Caco-2 (cell line): Measurements from ENCODE around the gene C2CD3. TPM values are rescaled to one million over a fixed set of nuclear protein-coding genes. Genes with fewer than 3 reads are reported as not detected.
A peak's percentile ranks its signal among the peaks of the same experiment; 100 is the strongest.

Experiments used
- Bru-seq: library from RNA; stranded (reverse); fragments of 400-500 nt; gene quantifications from one replicate; lab custom pipeline; 2021; lab: Mats Ljungman, UMichigan
- BruChase-seq, 2 experiments: library from RNA; stranded (reverse); fragments of 400-500 nt; gene quantifications; one replicate each; lab custom pipeline; 2021; lab: Mats Ljungman, UMichigan
- BruUV-seq: library from RNA; stranded (reverse); fragments of 400-500 nt; replicated peaks from 2 replicates; lab custom pipeline; 2021; lab: Mats Ljungman, UMichigan
- CTCF ChIA-PET: fragments of 300-600 bp; sonication (Branson Sonifier 250); formaldehyde crosslinking; loops from one replicate; lab custom pipeline; 2022; ENCODE audit warnings: antibody characterized with exemption; lab: Charles Lee
- POLR2A ChIA-PET: fragments of 300-600 bp; sonication (Branson Sonifier 250); formaldehyde crosslinking; loops from one replicate; lab custom pipeline; 2022; ENCODE audit warnings: antibody characterized with exemption; lab: Charles Lee
- DNase-seq, 2 experiments: peaks; one replicate each; pipeline versions ENCODE4 v3.0.0 to v3.0.0-alpha.2; 2020 to 2022
- H3K27me3 ChIP-seq: replicated peaks from 2 replicates; pipeline ENCODE4 v1.6.0; 2011; ENCODE audit warnings: low read length; ENCODE audit not compliant: control insufficient read depth, insufficient read depth
- H3K36me3 ChIP-seq: 2 replicates; pipeline ENCODE4 v1.5.1; 2011; ENCODE audit warnings: low read length; ENCODE audit not compliant: control insufficient read depth, insufficient read depth
- H3K4me1 ChIP-seq: fragments of 250-450 bp; sonication (Bioruptor Pico); 2 replicates; pipeline ENCODE4 v1.5.1; 2020; ENCODE audit warnings: mild to moderate bottlenecking
- H3K4me3 ChIP-seq: 2 replicates; pipeline ENCODE4 v1.5.1; 2011; ENCODE audit warnings: low read depth, mild to moderate bottlenecking, control low read depth, low read length
- H3K9me3 ChIP-seq: fragments of 250-450 bp; sonication (Bioruptor Pico); 2 replicates; pipeline ENCODE4 v1.5.1; 2020; ENCODE audit warnings: mild to moderate bottlenecking, moderate library complexity
- H3K27ac Mint-ChIP-seq: one replicate; pipeline ENCODE4 v1.8.0; 2022; ENCODE audit warnings: mixed read lengths; ENCODE audit not compliant: unreplicated experiment
- H3K27me3 Mint-ChIP-seq: one replicate; pipeline ENCODE4 v1.8.0; 2022; ENCODE audit warnings: mixed read lengths; ENCODE audit not compliant: insufficient read depth, unreplicated experiment
- H3K36me3 Mint-ChIP-seq: one replicate; pipeline ENCODE4 v1.8.0; 2022; ENCODE audit warnings: mild to moderate bottlenecking, mixed read lengths; ENCODE audit not compliant: insufficient read depth, unreplicated experiment
- H3K4me1 Mint-ChIP-seq: one replicate; pipeline ENCODE4 v1.8.0; 2022; ENCODE audit warnings: low read depth, mixed read lengths; ENCODE audit not compliant: unreplicated experiment
- H3K4me3 Mint-ChIP-seq: one replicate; pipeline ENCODE4 v1.8.0; 2022; ENCODE audit warnings: mild to moderate bottlenecking, moderate library complexity, mixed read lengths; ENCODE audit not compliant: unreplicated experiment
- H3K9me3 Mint-ChIP-seq: one replicate; pipeline ENCODE4 v1.8.0; 2022; ENCODE audit warnings: mixed read lengths; ENCODE audit not compliant: unreplicated experiment
- CTCF ChIP-seq, 2 experiments: fragments of 200-600 bp in 1 of 2; IDR thresholded peaks; 1 replicate in 1 of 2; 2 replicates in 1 of 2; pipeline versions ENCODE4 v1.5.1 to v1.8.0; 2011 to 2022; ENCODE audit warnings: antibody characterized with exemption in 1 of 2, control low read depth in 1 of 2, inconsistent platforms in 1 of 2, low read depth in 1 of 2, low read length in 1 of 2, mild to moderate bottlenecking in 1 of 2, moderate library complexity in 1 of 2; ENCODE audit not compliant: insufficient read depth in 1 of 2, severe bottlenecking in 1 of 2, unreplicated experiment in 1 of 2
- intact Hi-C: fragments of 100-400 bp; cut with micrococcal nuclease; formaldehyde crosslinking; loops from one replicate; pipeline ENCODE4 v1.10.0; 2022; ENCODE audit not compliant: unreplicated experiment
- long read RNA-seq: library from polyadenylated mRNA; stranded (forward); transcript quantifications from one replicate; pipeline ENCODE4 v2.0.0, GENCODE V29; 2022
- total RNA-seq: library from RNA; stranded (reverse); gene quantifications from 2 replicates; pipeline ENCODE4 v1.2.3, GENCODE V29; 2022

Gene C2CD3
- total RNA-seq (47.0 and 47.5 TPM in 2 replicates), Bru-seq, nascent RNA (percentile 73 among the genes with signal in this experiment), BruChase-seq, experiment 1, labeled RNA remaining after a 2-hour chase (percentile 72 among the genes with signal in this experiment), BruChase-seq, experiment 2, labeled RNA remaining after a 6-hour chase (percentile 73 among the genes with signal in this experiment)
- long read RNA-seq, full-length matches to known transcripts, result 1 of 35 reads
- long read RNA-seq, partial matches to known transcripts, result 4 of 35 reads
- long read RNA-seq, other reads (novel, unspliced or antisense), result 30 of 35 reads

GRCh38 chr11:74170694-74171629 is at the start of gene C2CD3, which contains the start of gene PPME1:
TSS of gene C2CD3 (minus strand) at chr11:74171002. CDS start at chr11:74170792, 210 bp downstream.
TSS of gene PPME1 (plus strand) at chr11:74171289. CDS start at chr11:74171422, 133 bp downstream.
- H3K4me1 ChIP-seq, result peaks cover 32% of the 10 kb centered on the region
- H3K4me1 Mint-ChIP-seq, result peaks cover 6% of the 10 kb centered on the region
- peak; percentile 100 for DNase-seq
- H3K9me3 Mint-ChIP-seq, result no peaks in the 10 kb centered on the region
- peaks cover 1% of the 10 kb centered on the region for H3K36me3 ChIP-seq
- ChIA-PET POLR2A (interaction anchor here (0.6 to 3.4 kb wide), 15 partner anchors 12 to 606 kb away, joined by 3 to 42 read pairs (median 6); partner anchors contain the start of genes LIPT2, PGM2L1 and UCP2), CTCF (interaction anchor here (0.6 to 1.9 kb wide), 22 partner anchors 13 to 428 kb away, joined by 3 to 15 read pairs (median 4); partner anchors contain the start of gene UCP2)
- H3K4me3 ChIP-seq, result peak within 1 kb of the TSS; percentile 75
- no peaks in the 10 kb centered on the region for H3K27me3 ChIP-seq
- no TSS peak for BruUV-seq
- peak; percentile 59 to 63 for TF ChIP-seq CTCF (IDR thresholded peaks at IDR 0.05; ENCODE audit: insufficient read depth in 1 of 2, low read depth in 1 of 2, low read length in 1 of 2, severe bottlenecking in 1 of 2, unreplicated experiment in 1 of 2)
- H3K27me3 Mint-ChIP-seq, result no peaks in the 10 kb centered on the region
- H3K9me3 ChIP-seq, result no peaks in the 10 kb centered on the region
- intact Hi-C loops, result loop anchor here (1.0 to 5.0 kb wide), 7 partner anchors 33 to 294 kb away; partner anchors contain the start of genes COA4 and PAAF1
- H3K4me3 Mint-ChIP-seq, result no peak within 1 kb of the TSS
- no peak within 1 kb of the TSS for H3K27ac Mint-ChIP-seq
- H3K36me3 Mint-ChIP-seq, result peaks cover 5% of the 10 kb centered on the region

- H3K36me3 Mint-ChIP-seq, result peaks cover 24% of the 10 kb centered on the region
- H3K27me3 ChIP-seq, result no peaks in the 10 kb centered on the region
- peaks cover 8% of the 10 kb centered on the region for H3K4me1 Mint-ChIP-seq
- H3K9me3 Mint-ChIP-seq, result peaks cover 10% of the 10 kb centered on the region
- no peak overlapping the region for H3K4me3 ChIP-seq
- no peaks in the 10 kb centered on the region for H3K27me3 Mint-ChIP-seq
- peak in 1 of 2 experiments; percentile 25 for DNase-seq
- ChIA-PET POLR2A (interaction anchor here (1.3 kb wide), 1 partner anchor 50 kb away, joined by 14 read pairs; the partner anchor contains the start of genes C2CD3 and PPME1), CTCF (no interaction called here)
- no peak for TF ChIP-seq CTCF (IDR thresholded peaks at IDR 0.05; ENCODE audit: insufficient read depth in 1 of 2, low read depth in 1 of 2, low read length in 1 of 2, severe bottlenecking in 1 of 2, unreplicated experiment in 1 of 2)
- H3K36me3 ChIP-seq, result no peaks in the 10 kb centered on the region
- no peak overlapping the region for H3K4me3 Mint-ChIP-seq
- intact Hi-C loops, result no loop called here
- H3K9me3 ChIP-seq, result no peaks in the 10 kb centered on the region
- no peak overlapping the region for H3K27ac Mint-ChIP-seq
- H3K4me1 ChIP-seq, result peaks cover 12% of the 10 kb centered on the region; the same call in 1 of the 2 replicates
- no TSS peak for BruUV-seq
Observed at GRCh38 chr11:74220376-74220775, 49.6 kb upstream of the C2CD3 start.

GRCh38 chr11:74212533-74212932 is 41.7 kb upstream of the C2CD3 start:
- no peak overlapping the region for H3K27ac Mint-ChIP-seq
- intact Hi-C loops, result no loop called here
- no peaks in the 10 kb centered on the region for H3K4me1 Mint-ChIP-seq
- H3K9me3 ChIP-seq, result no peaks in the 10 kb centered on the region
- no peak for DNase-seq
- no peaks in the 10 kb centered on the region for H3K27me3 Mint-ChIP-seq
- no peaks in the 10 kb centered on the region for H3K4me1 ChIP-seq
- no TSS peak for BruUV-seq
- ChIA-PET CTCF (no interaction called here), POLR2A (no interaction called here)
- H3K27me3 ChIP-seq, result no peaks in the 10 kb centered on the region
- H3K4me3 Mint-ChIP-seq, result no peak overlapping the region
- H3K4me3 ChIP-seq, result no peak overlapping the region
- TF ChIP-seq CTCF (IDR thresholded peaks at IDR 0.05; ENCODE audit: insufficient read depth in 1 of 2, low read depth in 1 of 2, low read length in 1 of 2, severe bottlenecking in 1 of 2, unreplicated experiment in 1 of 2), result no peak
- H3K36me3 ChIP-seq, result no peaks in the 10 kb centered on the region; the same call in 1 of the 2 replicates
- H3K36me3 Mint-ChIP-seq, result peaks cover 39% of the 10 kb centered on the region
- peaks cover 10% of the 10 kb centered on the region for H3K9me3 Mint-ChIP-seq
